A549 (cell line): Measurements from ENCODE around the gene CCDC85C. TPM values are rescaled to one million over a fixed set of nuclear protein-coding genes. Genes with fewer than 3 reads are reported as not detected.

Experiments used
- ATAC-seq, 2 experiments: fragments of 200-7000 bp in 1 of 2; fragments of >200 bp in 1 of 2; cut with Nextera tagmentation in 1 of 2; cut with Tn5 transposase in 1 of 2; 3 replicates each; pipeline versions ENCODE4 v1.8.0 to v1.9.1; 2018 to 2020; ENCODE audit warnings: mild to moderate bottlenecking in 1 of 2, moderate library complexity in 1 of 2
- CTCF ChIA-PET: fragments of 300-600 bp; sonication (Branson Sonifier 250); formaldehyde crosslinking; extraction: SDS; loops from one replicate; lab custom pipeline; 2021; ENCODE audit warnings: antibody characterized with exemption, inconsistent platforms; lab: Yijun Ruan, JAX
- POLR2A ChIA-PET: fragments of 350-600 bp; formaldehyde crosslinking; extraction: SDS; loops from one replicate; lab custom pipeline; 2021; ENCODE audit warnings: antibody characterized with exemption, inconsistent platforms; lab: Yijun Ruan, JAX
- DNase-seq, 2 experiments: peaks; one replicate each; pipeline versions ENCODE4 v3.0.0 to v3.0.0-alpha.2; 2011 to 2016; ENCODE audit warnings: low read depth in 1 of 2, low spot score in 1 of 2
- FAIRE-seq: peaks from 2 replicates; lab custom pipeline; 2011; peaks lifted over from hg19 to GRCh38; lab: Jason Lieb, UNC
- H3K27ac ChIP-seq, 2 experiments: fragments of >200 bp; sonication (Bioruptor Twin); formaldehyde crosslinking; 3 replicates each; pipeline ENCODE4 v1.5.1; 2016 to 2017
- H3K4me1 ChIP-seq: fragments of >200 bp; sonication (Bioruptor Twin); formaldehyde crosslinking; 3 replicates; pipeline ENCODE4 v1.6.1; 2016
- H3K4me2 ChIP-seq: fragments of >200 bp; sonication (Bioruptor Twin); formaldehyde crosslinking; 3 replicates; pipeline ENCODE4 v1.6.1; 2016
- H3K4me3 ChIP-seq: fragments of >200 bp; sonication (Bioruptor Twin); formaldehyde crosslinking; 3 replicates; pipeline ENCODE4 v1.5.1; 2016
- H3K9me3 ChIP-seq: fragments of >200 bp; sonication (Bioruptor Twin); formaldehyde crosslinking; 3 replicates; pipeline ENCODE4 v1.6.1; 2016
- BHLHE40 ChIP-seq: IDR thresholded peaks from 2 replicates; pipeline ENCODE4 v1.6.1; 2012; ENCODE audit warnings: low read depth, low read length, inconsistent platforms
- CHD4 ChIP-seq: fragments of 200-600 bp; sonication (generic); IDR thresholded peaks from 2 replicates; pipeline ENCODE4 v1.6.1; 2016; ENCODE audit warnings: antibody characterized with exemption, mild to moderate bottlenecking, borderline replicate concordance
- EHMT2 ChIP-seq: fragments of 200-600 bp; sonication (generic); IDR thresholded peaks from 2 replicates; pipeline ENCODE4 v1.6.1; 2016; ENCODE audit warnings: antibody characterized with exemption, low read depth, mild to moderate bottlenecking, moderate library complexity
- EP300 ChIP-seq, 2 experiments: fragments of >200 bp; sonication (Bioruptor Twin); formaldehyde crosslinking; IDR thresholded peaks; 2 replicates in 1 of 2; 3 replicates in 1 of 2; pipeline ENCODE4 v1.6.1; 2016 to 2017
- FOSB ChIP-seq: fragments of 250-450 bp; sonication (Bioruptor Pico); IDR thresholded peaks from 2 replicates; pipeline ENCODE4 v1.5.0; 2020; ENCODE audit warnings: mild to moderate bottlenecking, moderate library complexity
- GATA3 ChIP-seq: IDR thresholded peaks from 2 replicates; pipeline ENCODE4 v1.6.1; 2012; ENCODE audit warnings: borderline replicate concordance
- HDAC2 ChIP-seq: fragments of 200-600 bp; sonication (generic); IDR thresholded peaks from 2 replicates; pipeline ENCODE4 v1.6.1; 2016
- HOXA7 ChIP-seq: fragments of 250-450 bp; sonication (Bioruptor Pico); IDR thresholded peaks from 2 replicates; pipeline ENCODE4 v1.5.0; 2020; ENCODE audit warnings: mild to moderate bottlenecking, moderate library complexity
- MAZ ChIP-seq: fragments of 150-350 bp; IDR thresholded peaks from 2 replicates; pipeline ENCODE4 v1.6.1; 2014; ENCODE audit warnings: antibody characterized with exemption, low read depth, low read length, borderline replicate concordance
- NFE2L2 ChIP-seq: fragments of 150-350 bp; conservative IDR thresholded peaks from 2 replicates; pipeline ENCODE4 v1.6.1; 2014; ENCODE audit warnings: low read length
- NR3C1 ChIP-seq: fragments of >200 bp; sonication (Bioruptor Twin); formaldehyde crosslinking; IDR thresholded peaks from 3 replicates; pipeline ENCODE4 v1.6.1; 2017
- PHF8 ChIP-seq: fragments of 200-600 bp; sonication (generic); IDR thresholded peaks from 2 replicates; pipeline ENCODE4 v1.6.1; 2016; ENCODE audit warnings: low read depth, mild to moderate bottlenecking, antibody characterized with exemption, moderate library complexity, borderline replicate concordance
- RFX5 ChIP-seq: fragments of 450-650 bp; IDR thresholded peaks from 2 replicates; pipeline ENCODE4 v1.7.1; 2014; ENCODE audit warnings: antibody characterized with exemption, mild to moderate bottlenecking, moderate library complexity
- RNF2 ChIP-seq: fragments of 200-600 bp; sonication (generic); IDR thresholded peaks from 2 replicates; pipeline ENCODE4 v1.6.1; 2016; ENCODE audit warnings: low read depth, mild to moderate bottlenecking, antibody characterized with exemption, moderate library complexity, borderline replicate concordance
- WGBS: methylation state at CpG from one replicate; pipeline ENCODE4 v1.1.6; 2017; ENCODE audit errors: missing lambda C conversion rate; 5-methylcytosine and 5-hydroxymethylcytosine counted together
- polyA plus RNA-seq, 4 experiments: library from polyadenylated mRNA; depleted of rRNA in 3 of 4; stranded (reverse); fragments of >200 nt; fragmentation: RNase III in 1 of 4; extraction: RNeasy Plus Mini Kit Qiagen cat#74134 plus additional on column Dnase treatment in 1 of 4; gene quantifications; 2 replicates in 3 of 4; 3 replicates in 1 of 4; pipeline ENCODE4 v1.2.3, GENCODE V29; 2011 to 2017
- TF ChIP-seq, protein P1 (sequence below): IDR thresholded peaks from 2 replicates; pipeline ENCODE4 v1.6.1; 2012; ENCODE audit warnings: low read depth, borderline replicate concordance
- TF ChIP-seq, protein P2 (sequence below): IDR thresholded peaks from 2 replicates; pipeline ENCODE4 v1.6.1; 2012
- TF ChIP-seq, protein P3 (sequence below): fragments of 450-650 bp; IDR thresholded peaks from 2 replicates; pipeline ENCODE4 v1.6.1; 2014; ENCODE audit warnings: antibody characterized with exemption
- TF ChIP-seq, protein P4 (sequence below): fragments of 200-600 bp; sonication (generic); IDR thresholded peaks from 2 replicates; pipeline ENCODE4 v1.6.1; 2016; ENCODE audit warnings: antibody characterized with exemption, mild to moderate bottlenecking, moderate library complexity
- TF ChIP-seq, protein P5 (sequence below): IDR thresholded peaks from 2 replicates; pipeline ENCODE4 v1.6.1; 2012

CCDC85C gene
- polyA plus RNA-seq, 2 of the 4 experiments (the other 2 are of a cell fraction): 11.4 to 31.4 TPM

DNA sequence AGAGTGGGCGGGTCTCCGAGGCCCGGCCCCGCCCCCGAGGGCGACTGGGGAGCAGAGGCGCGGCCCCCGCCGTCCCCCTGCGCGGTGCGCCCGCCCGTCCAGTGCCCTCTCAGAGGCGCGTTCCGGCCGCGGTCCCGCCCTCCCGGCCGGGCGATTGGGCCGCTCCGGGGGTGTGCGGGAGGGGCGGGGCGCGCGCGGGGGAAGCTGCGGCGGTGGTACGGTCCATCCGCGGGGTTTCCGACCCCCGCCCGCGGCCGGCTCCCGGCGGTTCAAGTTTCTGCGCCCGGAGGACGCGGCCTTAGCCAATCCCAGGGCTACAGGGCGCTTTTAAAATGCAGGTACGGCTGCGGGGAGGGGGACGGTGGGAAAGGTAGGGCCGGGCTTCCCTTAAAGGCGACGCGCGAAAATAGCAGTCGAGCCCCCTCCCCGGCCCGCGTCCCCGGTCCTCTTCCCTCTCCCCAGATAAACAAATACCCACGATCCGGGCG is 315 bp upstream of the CCDC85C start (continued):
- TF ChIP-seq GATA3 (peak; percentile 68), PHF8 (no peak), MAZ (peak; percentile 78; the same call in 1 of the 2 replicates), CHD4 (no peak), FOSB (CRISPR knock-in tag) (no peak)
- TF ChIP-seq, protein P1, sequence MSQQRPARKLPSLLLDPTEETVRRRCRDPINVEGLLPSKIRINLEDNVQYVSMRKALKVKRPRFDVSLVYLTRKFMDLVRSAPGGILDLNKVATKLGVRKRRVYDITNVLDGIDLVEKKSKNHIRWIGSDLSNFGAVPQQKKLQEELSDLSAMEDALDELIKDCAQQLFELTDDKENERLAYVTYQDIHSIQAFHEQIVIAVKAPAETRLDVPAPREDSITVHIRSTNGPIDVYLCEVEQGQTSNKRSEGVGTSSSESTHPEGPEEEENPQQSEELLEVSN: no peak

DNA sequence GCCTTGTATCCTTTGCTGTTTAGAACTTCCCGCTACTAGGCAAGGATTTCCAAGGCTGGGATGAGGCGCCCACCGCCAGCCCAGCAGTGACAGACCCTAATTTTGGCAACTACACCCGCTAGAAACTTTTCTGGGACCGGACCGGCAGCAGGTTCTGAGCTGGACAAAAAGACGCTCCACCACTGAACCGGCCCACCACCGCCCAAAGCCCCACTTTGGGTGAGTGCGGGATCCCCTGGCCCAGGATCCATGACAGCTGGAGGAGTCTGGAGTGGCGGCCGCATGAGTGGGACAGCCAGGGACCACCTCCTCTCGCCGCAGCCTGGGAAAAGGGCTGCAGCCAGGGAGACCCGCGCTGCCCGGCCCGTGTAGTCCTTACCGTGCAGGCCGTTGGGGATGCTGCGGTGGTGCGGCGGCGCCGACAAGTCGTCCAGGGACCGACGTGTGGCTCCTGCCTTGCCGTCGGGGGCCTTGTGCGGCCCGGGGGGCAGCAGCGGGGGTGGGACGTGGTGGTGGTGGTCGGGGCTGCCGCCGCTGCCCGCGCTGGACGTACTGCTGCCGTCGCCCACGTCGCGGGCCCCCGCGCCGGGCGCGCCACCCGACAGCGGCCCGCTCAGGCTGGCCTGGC is 1.1 kb downstream of the CCDC85C start:
- POLR2A ChIA-PET: interaction anchor here (0.8 to 3.7 kb wide), 5 partner anchors 23 to 122 kb away, joined by 3 to 25 read pairs (median 4); partner anchors contain the start of genes CCNK and SETD3

More for the DNA sequence above, 1.1 kb downstream of the CCDC85C start:
- FAIRE-seq: no peak
- peak overlapping the region; percentile 95 for H3K4me2 ChIP-seq
- ATAC-seq: no peak
- H3K4me1 ChIP-seq: peaks cover 58% of the 10 kb centered on the region
- no peaks in the 10 kb centered on the region for H3K9me3 ChIP-seq
- peak overlapping the region; percentile 81 for H3K4me3 ChIP-seq
- peak overlapping the region; percentile 57 to 99; a peak in 5 of 6 replicates for H3K27ac ChIP-seq
- TF ChIP-seq HDAC2 (no peak), RNF2 (no peak), NR3C1 (no peak), PHF8 (no peak), NFE2L2 (no peak), RFX5 (no peak), EP300 (IDR thresholded peaks at IDR 0.05) (no peak), HOXA7 (CRISPR knock-in tag) (no peak), EHMT2 (no peak), BHLHE40 (no peak)
- TF ChIP-seq, protein P2, sequence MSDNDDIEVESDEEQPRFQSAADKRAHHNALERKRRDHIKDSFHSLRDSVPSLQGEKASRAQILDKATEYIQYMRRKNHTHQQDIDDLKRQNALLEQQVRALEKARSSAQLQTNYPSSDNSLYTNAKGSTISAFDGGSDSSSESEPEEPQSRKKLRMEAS: no peak
- TF ChIP-seq, protein P3, sequence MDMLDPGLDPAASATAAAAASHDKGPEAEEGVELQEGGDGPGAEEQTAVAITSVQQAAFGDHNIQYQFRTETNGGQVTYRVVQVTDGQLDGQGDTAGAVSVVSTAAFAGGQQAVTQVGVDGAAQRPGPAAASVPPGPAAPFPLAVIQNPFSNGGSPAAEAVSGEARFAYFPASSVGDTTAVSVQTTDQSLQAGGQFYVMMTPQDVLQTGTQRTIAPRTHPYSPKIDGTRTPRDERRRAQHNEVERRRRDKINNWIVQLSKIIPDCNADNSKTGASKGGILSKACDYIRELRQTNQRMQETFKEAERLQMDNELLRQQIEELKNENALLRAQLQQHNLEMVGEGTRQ: no peak
- TF ChIP-seq, protein P4, sequence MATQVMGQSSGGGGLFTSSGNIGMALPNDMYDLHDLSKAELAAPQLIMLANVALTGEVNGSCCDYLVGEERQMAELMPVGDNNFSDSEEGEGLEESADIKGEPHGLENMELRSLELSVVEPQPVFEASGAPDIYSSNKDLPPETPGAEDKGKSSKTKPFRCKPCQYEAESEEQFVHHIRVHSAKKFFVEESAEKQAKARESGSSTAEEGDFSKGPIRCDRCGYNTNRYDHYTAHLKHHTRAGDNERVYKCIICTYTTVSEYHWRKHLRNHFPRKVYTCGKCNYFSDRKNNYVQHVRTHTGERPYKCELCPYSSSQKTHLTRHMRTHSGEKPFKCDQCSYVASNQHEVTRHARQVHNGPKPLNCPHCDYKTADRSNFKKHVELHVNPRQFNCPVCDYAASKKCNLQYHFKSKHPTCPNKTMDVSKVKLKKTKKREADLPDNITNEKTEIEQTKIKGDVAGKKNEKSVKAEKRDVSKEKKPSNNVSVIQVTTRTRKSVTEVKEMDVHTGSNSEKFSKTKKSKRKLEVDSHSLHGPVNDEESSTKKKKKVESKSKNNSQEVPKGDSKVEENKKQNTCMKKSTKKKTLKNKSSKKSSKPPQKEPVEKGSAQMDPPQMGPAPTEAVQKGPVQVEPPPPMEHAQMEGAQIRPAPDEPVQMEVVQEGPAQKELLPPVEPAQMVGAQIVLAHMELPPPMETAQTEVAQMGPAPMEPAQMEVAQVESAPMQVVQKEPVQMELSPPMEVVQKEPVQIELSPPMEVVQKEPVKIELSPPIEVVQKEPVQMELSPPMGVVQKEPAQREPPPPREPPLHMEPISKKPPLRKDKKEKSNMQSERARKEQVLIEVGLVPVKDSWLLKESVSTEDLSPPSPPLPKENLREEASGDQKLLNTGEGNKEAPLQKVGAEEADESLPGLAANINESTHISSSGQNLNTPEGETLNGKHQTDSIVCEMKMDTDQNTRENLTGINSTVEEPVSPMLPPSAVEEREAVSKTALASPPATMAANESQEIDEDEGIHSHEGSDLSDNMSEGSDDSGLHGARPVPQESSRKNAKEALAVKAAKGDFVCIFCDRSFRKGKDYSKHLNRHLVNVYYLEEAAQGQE: no peak
- TF ChIP-seq, protein P5, sequence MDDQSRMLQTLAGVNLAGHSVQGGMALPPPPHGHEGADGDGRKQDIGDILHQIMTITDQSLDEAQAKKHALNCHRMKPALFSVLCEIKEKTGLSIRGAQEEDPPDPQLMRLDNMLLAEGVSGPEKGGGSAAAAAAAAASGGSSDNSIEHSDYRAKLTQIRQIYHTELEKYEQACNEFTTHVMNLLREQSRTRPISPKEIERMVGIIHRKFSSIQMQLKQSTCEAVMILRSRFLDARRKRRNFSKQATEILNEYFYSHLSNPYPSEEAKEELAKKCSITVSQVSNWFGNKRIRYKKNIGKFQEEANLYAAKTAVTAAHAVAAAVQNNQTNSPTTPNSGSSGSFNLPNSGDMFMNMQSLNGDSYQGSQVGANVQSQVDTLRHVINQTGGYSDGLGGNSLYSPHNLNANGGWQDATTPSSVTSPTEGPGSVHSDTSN: no peak
- WGBS: 91% methylated on average over 18 of the region's 53 CpGs
- CTCF ChIA-PET: interaction anchor here (0.7 to 11.6 kb wide), 16 partner anchors 10 to 280 kb away, joined by 3 to 96 read pairs (median 5); no protein-coding TSS in a partner anchor
- no peak for DNase-seq
